H9 (cell line): ENCODE measurements around the gene EFNB1. TPM values are rescaled to one million over a fixed set of nuclear protein-coding genes. Genes with fewer than 3 reads are reported as not detected.

Experiments used
- DNase-seq: peaks from one replicate; pipeline ENCODE4 v3.0.0-alpha.2; 2017
- H2AFZ ChIP-seq: one replicate; pipeline ENCODE4 v1.6.1; 2013; ENCODE audit warnings: mild to moderate bottlenecking, low read length, control low read depth, moderate library complexity
- H2AK5ac ChIP-seq: 2 replicates; pipeline ENCODE4 v1.6.1; 2013; ENCODE audit warnings: low read length, control low read depth, mixed read lengths; ENCODE audit not compliant: insufficient read length
- H2BK120ac ChIP-seq: one replicate; pipeline ENCODE4 v1.6.1; 2013; ENCODE audit warnings: low read depth, mild to moderate bottlenecking, low read length, control low read depth, inconsistent platforms; ENCODE audit not compliant: poor library complexity, severe bottlenecking
- H2BK12ac ChIP-seq: 2 replicates; pipeline ENCODE4 v1.6.1; 2013; ENCODE audit warnings: low read length, control low read depth, mixed read lengths, low read depth; ENCODE audit not compliant: insufficient read length
- H2BK15ac ChIP-seq: 2 replicates; pipeline ENCODE4 v1.6.1; 2013; ENCODE audit warnings: low read depth, low read length, control low read depth
- H2BK20ac ChIP-seq: one replicate; pipeline ENCODE4 v1.6.1; 2013; ENCODE audit warnings: low read depth, mild to moderate bottlenecking, low read length, control low read depth, inconsistent platforms; ENCODE audit not compliant: poor library complexity, severe bottlenecking
- H2BK5ac ChIP-seq: 2 replicates; pipeline ENCODE4 v1.6.1; 2013; ENCODE audit warnings: low read length, control low read depth, mixed read lengths; ENCODE audit not compliant: insufficient read length
- H3K14ac ChIP-seq: 2 replicates; pipeline ENCODE4 v1.6.1; 2013; ENCODE audit warnings: low read length, control low read depth; ENCODE audit not compliant: insufficient read depth
- H3K18ac ChIP-seq: 2 replicates; pipeline ENCODE4 v1.6.1; 2013; ENCODE audit warnings: low read depth, mild to moderate bottlenecking, mixed read lengths, low read length, control low read depth; ENCODE audit not compliant: insufficient read length
- H3K23ac ChIP-seq: 2 replicates; pipeline ENCODE4 v1.6.1; 2013; ENCODE audit warnings: low read length, control low read depth, mixed read lengths, low read depth; ENCODE audit not compliant: insufficient read length
- H3K23me2 ChIP-seq: 2 replicates; pipeline ENCODE4 v1.6.1; 2013; ENCODE audit warnings: low read depth, mild to moderate bottlenecking, mixed read lengths, low read length, control low read depth; ENCODE audit not compliant: insufficient read length, poor library complexity, severe bottlenecking
- H3K27ac ChIP-seq: 2 replicates; pipeline ENCODE4 v1.5.1; 2013; ENCODE audit warnings: low read length, control low read depth, mixed read lengths, low read depth; ENCODE audit not compliant: insufficient read length
- H3K27me3 ChIP-seq: 2 replicates; pipeline ENCODE4 v1.6.1; 2013; ENCODE audit warnings: low read length, control low read depth, inconsistent platforms; ENCODE audit not compliant: insufficient read depth
- H3K4ac ChIP-seq: 2 replicates; pipeline ENCODE4 v1.6.1; 2013; ENCODE audit warnings: low read depth, mild to moderate bottlenecking, control low read depth, inconsistent platforms, low read length, moderate library complexity
- H3K4me1 ChIP-seq: 2 replicates; pipeline ENCODE4 v1.6.1; 2013; ENCODE audit warnings: low read length, control low read depth, inconsistent platforms; ENCODE audit not compliant: insufficient read depth
- H3K4me2 ChIP-seq: 2 replicates; pipeline ENCODE4 v1.6.1; 2013; ENCODE audit warnings: low read length, control low read depth, mixed read lengths; ENCODE audit not compliant: insufficient read length, insufficient read depth
- H3K56ac ChIP-seq: 2 replicates; pipeline ENCODE4 v1.6.1; 2013; ENCODE audit warnings: low read depth, mild to moderate bottlenecking, mixed read lengths, low read length, control low read depth; ENCODE audit not compliant: insufficient read length
- H3K79me1 ChIP-seq: 2 replicates; pipeline ENCODE4 v1.6.1; 2013; ENCODE audit warnings: low read depth, mild to moderate bottlenecking, moderate library complexity, low read length, control low read depth, inconsistent platforms; ENCODE audit not compliant: insufficient read depth, poor library complexity, severe bottlenecking
- H3K79me2 ChIP-seq: 2 replicates; pipeline ENCODE4 v1.6.1; 2013; ENCODE audit warnings: low read length, control low read depth, inconsistent platforms; ENCODE audit not compliant: insufficient read depth
- H3K9ac ChIP-seq: 2 replicates; pipeline ENCODE4 v1.6.1; 2013; ENCODE audit warnings: low read length, control low read depth, mixed read lengths; ENCODE audit not compliant: insufficient read length; ENCODE audit errors: extremely low read depth
- H3K9me3 ChIP-seq: one replicate; pipeline ENCODE4 v1.6.1; 2013; ENCODE audit warnings: low read depth, low read length, inconsistent platforms; ENCODE audit not compliant: control insufficient read depth
- H3T11ph ChIP-seq: one replicate; pipeline ENCODE4 v1.6.1; 2013; ENCODE audit warnings: mild to moderate bottlenecking, low read length, control low read depth, inconsistent platforms
- H4K20me1 ChIP-seq: one replicate; pipeline ENCODE4 v1.6.1; 2013; ENCODE audit not compliant: control insufficient read depth, insufficient read length, insufficient read depth
- H4K5ac ChIP-seq: 2 replicates; pipeline ENCODE4 v1.6.1; 2013; ENCODE audit warnings: low read depth, mild to moderate bottlenecking, mixed read lengths, low read length, control low read depth; ENCODE audit not compliant: insufficient read length
- H4K8ac ChIP-seq: replicated peaks from 2 replicates; pipeline ENCODE4 v1.6.1; 2013; ENCODE audit warnings: low read length, control low read depth, mixed read lengths, low read depth; ENCODE audit not compliant: insufficient read length
- H4K91ac ChIP-seq: 2 replicates; pipeline ENCODE4 v1.6.1; 2013; ENCODE audit warnings: low read depth, mild to moderate bottlenecking, moderate library complexity, mixed read lengths, low read length, control low read depth; ENCODE audit not compliant: insufficient read length
- H3K27ac Mint-ChIP-seq, 3 experiments: 2 replicates in 2 of 3; 3 replicates in 1 of 3; pipeline ENCODE4 v1.8.0; 2020 to 2021; ENCODE audit warnings: mixed read lengths in 3 of 3, mild to moderate bottlenecking in 1 of 3, moderate library complexity in 1 of 3
- H3K27me3 Mint-ChIP-seq: 2 replicates; pipeline ENCODE4 v1.8.0; 2021; ENCODE audit warnings: low read depth, mild to moderate bottlenecking, moderate library complexity, mixed read lengths
- H3K36me3 Mint-ChIP-seq, 3 experiments: 2 replicates in 2 of 3; 3 replicates in 1 of 3; pipeline ENCODE4 v1.8.0; 2020 to 2021; ENCODE audit warnings: low read depth in 3 of 3, mixed read lengths in 3 of 3; ENCODE audit not compliant: insufficient read depth in 1 of 3
- H3K4me1 Mint-ChIP-seq, 2 experiments: 2 replicates each; pipeline ENCODE4 v1.8.0; 2020; ENCODE audit warnings: mixed read lengths in 2 of 2
- H3K4me3 Mint-ChIP-seq, 2 experiments: 2 replicates in 1 of 2; 3 replicates in 1 of 2; pipeline ENCODE4 v1.8.0; 2020 to 2021; ENCODE audit warnings: mild to moderate bottlenecking in 2 of 2, mixed read lengths in 2 of 2, moderate library complexity in 1 of 2
- H3K9me3 Mint-ChIP-seq, 2 experiments: 2 replicates in 1 of 2; 3 replicates in 1 of 2; pipeline ENCODE4 v1.8.0; 2020; ENCODE audit warnings: mild to moderate bottlenecking in 2 of 2, mixed read lengths in 2 of 2, moderate library complexity in 1 of 2
- WGBS: extraction: QIAGEN DNeasy Blood & Tissue Kit; methylation state at CpG from one replicate; pipeline ENCODE4 v1.1.7; 2013; ENCODE audit warnings: missing lambda C conversion rate, low lambda C conversion rate, mixed read lengths; ENCODE audit not compliant: insufficient read length; ENCODE audit errors: extremely low coverage; 5-methylcytosine and 5-hydroxymethylcytosine counted together
- total RNA-seq: library from RNA; stranded (reverse); gene quantifications from 2 replicates; pipeline ENCODE4 v1.2.1, GENCODE V29; 2021
- TF ChIP-seq, protein P1 (sequence below): fragments of 200-600 bp; sonication (generic); conservative IDR thresholded peaks from 3 replicates; pipeline ENCODE4 v1.8.0; 2021; ENCODE audit warnings: antibody characterized with exemption, mild to moderate bottlenecking

EFNB1 gene
- total RNA-seq, 1 experiment from 2014 or later: 3.1 TPM

DNA sequence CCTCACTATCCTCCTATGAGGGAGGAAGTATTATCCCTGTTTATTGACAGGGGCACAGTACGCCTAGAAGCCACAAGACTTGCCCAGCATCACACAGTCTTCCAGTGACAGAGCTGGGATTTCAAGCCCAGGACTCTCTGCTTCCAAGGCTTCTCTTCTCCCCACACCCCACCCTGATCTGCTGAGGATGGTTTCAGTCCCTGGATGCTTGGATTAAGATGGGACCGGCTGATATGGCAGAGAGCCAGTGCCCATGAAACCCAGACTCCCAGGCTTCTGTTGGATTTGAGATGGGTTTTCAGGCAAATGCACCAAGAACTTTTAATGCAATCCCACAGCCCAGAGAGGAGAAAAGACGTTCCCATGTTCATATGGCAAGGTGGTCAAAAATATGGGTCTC lies 23.2 kb downstream of the EFNB1 start:
- H3K23me2 ChIP-seq: no peaks in the 10 kb centered on the region
- no CpG with 5 or more reads among the region's 3 CpGs for WGBS

More for the DNA sequence above, 23.2 kb downstream of the EFNB1 start:
- no peak overlapping the region for H3K4me2 ChIP-seq
- H3T11ph ChIP-seq: no peak overlapping the region
- Mint-ChIP-seq H3K27ac (no peak overlapping the region; a peak in 1 of 7 replicates), H3K27me3 (peaks cover 46% of the 10 kb centered on the region), H3K9me3 (peaks cover 65 to 72% of the 10 kb centered on the region in 2 experiments), H3K4me1 (peaks cover 37 to 50% of the 10 kb centered on the region in 2 experiments), H3K4me3 (no peak overlapping the region), H3K36me3 (peaks cover 0 to 9% (median 4%) of the 10 kb centered on the region in 3 experiments; a peak in 4 of 7 replicates)
- no peak overlapping the region for H3K14ac ChIP-seq
- no peaks in the 10 kb centered on the region for H3K79me2 ChIP-seq
- no peak overlapping the region for H2AFZ ChIP-seq
- H4K5ac ChIP-seq: no peak overlapping the region
- H2BK12ac ChIP-seq: no peak overlapping the region
- no peak overlapping the region for H3K18ac ChIP-seq
- no peaks in the 10 kb centered on the region for H3K79me1 ChIP-seq
- no peak overlapping the region for H2AK5ac ChIP-seq
- peaks cover 7% of the 10 kb centered on the region for H3K4me1 ChIP-seq
- no peak overlapping the region for H2BK20ac ChIP-seq
- H3K56ac ChIP-seq: no peak overlapping the region
- peaks cover 2% of the 10 kb centered on the region for H3K9me3 ChIP-seq
- peaks cover 17% of the 10 kb centered on the region for H3K27me3 ChIP-seq
- no peak overlapping the region for H4K8ac ChIP-seq
- no peak overlapping the region for H3K23ac ChIP-seq
- no peak overlapping the region for H2BK15ac ChIP-seq
- H3K4ac ChIP-seq: no peak overlapping the region
- H2BK5ac ChIP-seq: no peak overlapping the region
- no peaks in the 10 kb centered on the region for H4K20me1 ChIP-seq
- H3K27ac ChIP-seq: no peak overlapping the region
- H4K91ac ChIP-seq: no peak overlapping the region
- DNase-seq: no peak
- no peak overlapping the region for H3K9ac ChIP-seq
- no peak overlapping the region for H2BK120ac ChIP-seq
- TF ChIP-seq, protein P1, sequence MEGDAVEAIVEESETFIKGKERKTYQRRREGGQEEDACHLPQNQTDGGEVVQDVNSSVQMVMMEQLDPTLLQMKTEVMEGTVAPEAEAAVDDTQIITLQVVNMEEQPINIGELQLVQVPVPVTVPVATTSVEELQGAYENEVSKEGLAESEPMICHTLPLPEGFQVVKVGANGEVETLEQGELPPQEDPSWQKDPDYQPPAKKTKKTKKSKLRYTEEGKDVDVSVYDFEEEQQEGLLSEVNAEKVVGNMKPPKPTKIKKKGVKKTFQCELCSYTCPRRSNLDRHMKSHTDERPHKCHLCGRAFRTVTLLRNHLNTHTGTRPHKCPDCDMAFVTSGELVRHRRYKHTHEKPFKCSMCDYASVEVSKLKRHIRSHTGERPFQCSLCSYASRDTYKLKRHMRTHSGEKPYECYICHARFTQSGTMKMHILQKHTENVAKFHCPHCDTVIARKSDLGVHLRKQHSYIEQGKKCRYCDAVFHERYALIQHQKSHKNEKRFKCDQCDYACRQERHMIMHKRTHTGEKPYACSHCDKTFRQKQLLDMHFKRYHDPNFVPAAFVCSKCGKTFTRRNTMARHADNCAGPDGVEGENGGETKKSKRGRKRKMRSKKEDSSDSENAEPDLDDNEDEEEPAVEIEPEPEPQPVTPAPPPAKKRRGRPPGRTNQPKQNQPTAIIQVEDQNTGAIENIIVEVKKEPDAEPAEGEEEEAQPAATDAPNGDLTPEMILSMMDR: no peak
